CD4-positive, alpha-beta T cell treated with Interleukin-4 for 1 hour (primary cell): ENCODE results near the gene DAND5.

ENCODE experiments used
- DNase-seq, 2 donors: peaks; one replicate each; pipeline ENCODE4 v3.0.0-alpha.2; 2020 to 2022

Gene DAND5

GRCh38 chr19:13011653-13012389 is 42.4 kb downstream of the DAND5 start:
- no peak for DNase-seq

- DNase-seq, result no peak
Observed at GRCh38 chr19:13012390-13012689, 43.0 kb downstream of the DAND5 start.

- peak; percentile 22 to 23 for DNase-seq
Observed at GRCh38 chr19:13012690-13013608, 43.6 kb downstream of the DAND5 start.

GRCh38 chr19:13013649-13014048 is 44.3 kb downstream of the DAND5 start:
- DNase-seq, result no peak

GRCh38 chr19:13014101-13014920 is 44.9 kb downstream of the DAND5 start:
- no peak for DNase-seq

- no peak for DNase-seq
Observed at GRCh38 chr19:13014921-13015280, 45.5 kb downstream of the DAND5 start.

GRCh38 chr19:13015361-13016223 is 46.2 kb downstream of the DAND5 start:
- no peak for DNase-seq

- no peak for DNase-seq
Observed at GRCh38 chr19:13016245-13016627, 46.9 kb downstream of the DAND5 start.

- DNase-seq, result no peak
Observed at GRCh38 chr19:13016628-13017305, 47.4 kb downstream of the DAND5 start.

GRCh38 chr19:13017306-13018034 is 48.1 kb downstream of the DAND5 start:
- no peak for DNase-seq

- DNase-seq, result no peak
Observed at GRCh38 chr19:13018035-13018914, 48.9 kb downstream of the DAND5 start.

GRCh38 chr19:13019332-13019731 is 50.0 kb downstream of the DAND5 start:
- DNase-seq, result no peak

GRCh38 chr19:13020002-13020414 is 50.6 kb downstream of the DAND5 start:
- DNase-seq, result no peak

- no peak for DNase-seq
Observed at GRCh38 chr19:13022111-13022858, 52.9 kb downstream of the DAND5 start.

GRCh38 chr19:13022859-13023636 is 53.7 kb downstream of the DAND5 start:
- DNase-seq, result no peak

- no peak for DNase-seq
Observed at GRCh38 chr19:13023656-13024055, 54.3 kb downstream of the DAND5 start.
